DLD1 (cell line): Measurements from ENCODE around the gene SART1.

Source experiments
- in situ Hi-C: cut with HindIII; loops from 2 replicates; pipeline ENCODE4 v1.10.0; 2017; ENCODE audit warnings: low sequenced_read_pairs

Gene SART1

GRCh38 chr11:65961267-65962140, at the start of gene SART1:
SART1 (plus strand) TSS chr11:65961734; CDS start chr11:65961781, 47 bp downstream.
- in situ Hi-C loops = no loop called here

- in situ Hi-C loops = no loop called here
Observed at GRCh38 chr11:65912845-65913244, 48.7 kb upstream of the SART1 start.

GRCh38 chr11:65915101-65915820, 46.3 kb upstream of the SART1 start:
- in situ Hi-C loops = no loop called here

GRCh38 chr11:65915821-65916251, 45.7 kb upstream of the SART1 start:
- in situ Hi-C loops = no loop called here

GRCh38 chr11:65916391-65916790, 45.1 kb upstream of the SART1 start:
- in situ Hi-C loops = no loop called here

GRCh38 chr11:65917077-65917433, 44.5 kb upstream of the SART1 start:
- in situ Hi-C loops = no loop called here

- in situ Hi-C loops = no loop called here
Observed at GRCh38 chr11:65917434-65918210, 43.9 kb upstream of the SART1 start.

GRCh38 chr11:65918211-65919140, 43.1 kb upstream of the SART1 start, which contains the start of gene C11orf68:
C11orf68 (minus strand) TSS chr11:65919062; CDS start chr11:65919031, 31 bp downstream.
- in situ Hi-C loops = no loop called here

- in situ Hi-C loops = no loop called here
Observed at GRCh38 chr11:65919141-65919572, 42.4 kb upstream of the SART1 start, which contains the start of gene DRAP1. DRAP1 (plus strand) TSS chr11:65919426; CDS start chr11:65919502, 76 bp downstream.

GRCh38 chr11:65919573-65920371, 41.8 kb upstream of the SART1 start:
- in situ Hi-C loops = no loop called here

GRCh38 chr11:65920372-65920802, 41.1 kb upstream of the SART1 start:
- in situ Hi-C loops = no loop called here

GRCh38 chr11:65921033-65921555, 40.4 kb upstream of the SART1 start:
- in situ Hi-C loops = no loop called here

- in situ Hi-C loops = no loop called here
Observed at GRCh38 chr11:65921876-65922275, 39.7 kb upstream of the SART1 start.

- in situ Hi-C loops = no loop called here
Observed at GRCh38 chr11:65922565-65922964, 39.0 kb upstream of the SART1 start.

GRCh38 chr11:65925397-65925796, 36.1 kb upstream of the SART1 start:
- in situ Hi-C loops = no loop called here

- in situ Hi-C loops = no loop called here
Observed at GRCh38 chr11:65927904-65928397, 33.6 kb upstream of the SART1 start.

- in situ Hi-C loops = no loop called here
Observed at GRCh38 chr11:65928667-65929066, 32.9 kb upstream of the SART1 start.

GRCh38 chr11:65931773-65932557, 29.6 kb upstream of the SART1 start:
- in situ Hi-C loops = no loop called here
